Mesenchymal stem cell (in vitro differentiated cells and primary cell): ENCODE data around the gene CUX1.

ENCODE experiments used
- DNase-seq: peaks from one replicate; pipeline ENCODE4 v3.0.0-alpha.2; 2013
- H2AFZ ChIP-seq: one replicate; pipeline ENCODE4 v1.6.1; 2013; ENCODE audit warnings: low read depth, mild to moderate bottlenecking, control low read depth, inconsistent platforms, low read length, moderate library complexity
- H2AK5ac ChIP-seq: 2 replicates; pipeline ENCODE4 v1.6.1; 2013; ENCODE audit warnings: low read length, moderate library complexity, mild to moderate bottlenecking, inconsistent platforms; ENCODE audit not compliant: severe bottlenecking
- H2BK120ac ChIP-seq: one replicate; pipeline ENCODE4 v1.6.1; 2013; ENCODE audit warnings: low read depth, mild to moderate bottlenecking, inconsistent platforms, low read length, moderate library complexity
- H2BK12ac ChIP-seq, 2 experiments: one replicate each; pipeline ENCODE4 v1.6.1; 2013; ENCODE audit warnings: inconsistent platforms in 2 of 2, low read length in 2 of 2, mild to moderate bottlenecking in 2 of 2, moderate library complexity in 2 of 2, control low read depth in 1 of 2
- H2BK15ac ChIP-seq: one replicate; pipeline ENCODE4 v1.6.1; 2013; ENCODE audit warnings: mild to moderate bottlenecking, low read depth, inconsistent platforms; ENCODE audit not compliant: poor library complexity, severe bottlenecking
- H2BK5ac ChIP-seq: 2 replicates; pipeline ENCODE4 v1.6.1; 2013; ENCODE audit warnings: low read depth, mild to moderate bottlenecking, low read length, control low read depth, inconsistent platforms; ENCODE audit not compliant: poor library complexity, severe bottlenecking
- H3K14ac ChIP-seq, 2 experiments: one replicate each; pipeline ENCODE4 v1.6.1; 2013; ENCODE audit warnings: inconsistent platforms in 2 of 2, low read length in 2 of 2, control low read depth in 1 of 2, mild to moderate bottlenecking in 1 of 2, moderate library complexity in 1 of 2
- H3K18ac ChIP-seq, 2 experiments: one replicate each; pipeline ENCODE4 v1.6.1; 2013; ENCODE audit warnings: inconsistent platforms in 2 of 2, low read length in 2 of 2, control low read depth in 1 of 2, low read depth in 1 of 2, mild to moderate bottlenecking in 1 of 2
- H3K23ac ChIP-seq, 2 experiments: one replicate each; pipeline ENCODE4 v1.6.1; 2013; ENCODE audit warnings: inconsistent platforms in 2 of 2, low read length in 2 of 2, mild to moderate bottlenecking in 2 of 2, moderate library complexity in 2 of 2, control low read depth in 1 of 2
- H3K27ac ChIP-seq: 2 replicates; pipeline ENCODE4 v1.5.1; 2013; ENCODE audit warnings: mild to moderate bottlenecking, moderate library complexity, low read length, control low read depth, inconsistent platforms; ENCODE audit not compliant: poor library complexity, severe bottlenecking
- H3K27me3 ChIP-seq, 2 experiments: 2 replicates each; pipeline versions ENCODE4 v1.6.1 to v1.7.0; 2013; ENCODE audit warnings: low read length in 2 of 2, mild to moderate bottlenecking in 2 of 2, moderate library complexity in 2 of 2, control low read depth in 1 of 2, inconsistent platforms in 1 of 2; ENCODE audit not compliant: control insufficient read depth in 1 of 2, insufficient read depth in 1 of 2
- H3K36me3 ChIP-seq, 2 experiments: 2 replicates each; pipeline versions ENCODE4 v1.6.1 to v1.7.0; 2013; ENCODE audit warnings: low read length in 2 of 2, control low read depth in 1 of 2, inconsistent platforms in 1 of 2, low read depth in 1 of 2, mild to moderate bottlenecking in 1 of 2; ENCODE audit not compliant: insufficient read depth in 2 of 2, control insufficient read depth in 1 of 2
- H3K4ac ChIP-seq, 2 experiments: one replicate each; pipeline ENCODE4 v1.6.1; 2013; ENCODE audit warnings: inconsistent platforms in 2 of 2, low read length in 2 of 2, mild to moderate bottlenecking in 2 of 2, moderate library complexity in 2 of 2, control low read depth in 1 of 2, low read depth in 1 of 2
- H3K4me1 ChIP-seq: 2 replicates; pipeline ENCODE4 v1.6.1; 2013; ENCODE audit warnings: low read depth, low read length, control low read depth; ENCODE audit not compliant: control insufficient read depth, insufficient read depth
- H3K4me2 ChIP-seq: 2 replicates; pipeline ENCODE4 v1.6.1; 2013; ENCODE audit warnings: low read length, mild to moderate bottlenecking, inconsistent platforms; ENCODE audit not compliant: poor library complexity, severe bottlenecking
- H3K4me3 ChIP-seq, 2 experiments: 2 replicates each; pipeline versions ENCODE4 v1.5.1 to v1.7.0; 2013; ENCODE audit warnings: low read length in 2 of 2, mild to moderate bottlenecking in 2 of 2, control low read depth in 1 of 2, low read depth in 1 of 2; ENCODE audit not compliant: insufficient read depth in 1 of 2
- H3K79me1 ChIP-seq: replicated peaks from 2 replicates; pipeline ENCODE4 v1.6.1; 2013; ENCODE audit warnings: mild to moderate bottlenecking, control low read depth, low read length, inconsistent platforms; ENCODE audit not compliant: poor library complexity, severe bottlenecking
- H3K9ac ChIP-seq: 2 replicates; pipeline ENCODE4 v1.7.0; 2013; ENCODE audit warnings: mild to moderate bottlenecking, low read length, moderate library complexity
- H3K9me3 ChIP-seq: 2 replicates; pipeline ENCODE4 v1.7.0; 2013; ENCODE audit warnings: mild to moderate bottlenecking, low read length; ENCODE audit not compliant: control insufficient read depth
- H4K8ac ChIP-seq: one replicate; pipeline ENCODE4 v1.6.1; 2013; ENCODE audit warnings: inconsistent platforms, mild to moderate bottlenecking, low read length, moderate library complexity
- H4K91ac ChIP-seq: one replicate; pipeline ENCODE4 v1.6.1; 2013; ENCODE audit warnings: mild to moderate bottlenecking, low read length, inconsistent platforms
- WGBS: methylation state at CpG from one replicate; pipeline ENCODE4 v1.1.7; 2013; ENCODE audit warnings: mixed read lengths; 5-methylcytosine and 5-hydroxymethylcytosine counted together

Gene CUX1

GRCh38 chr7:101939136-101939695, 121.8 kb downstream of the CUX1 start:
- Histone ChIP-seq H4K91ac (no peak overlapping the region), H3K27me3 (no peaks in the 10 kb centered on the region), H3K23ac (no peak overlapping the region), H3K79me1 (peaks cover 50% of the 10 kb centered on the region), H2BK15ac (no peak overlapping the region), H3K27ac (no peak overlapping the region), H4K8ac (no peak overlapping the region), H3K4me2 (no peak overlapping the region), H2BK5ac (no peak overlapping the region), H2AFZ (no peak overlapping the region), H3K4ac (no peak overlapping the region), H2AK5ac (no peak overlapping the region), H3K4me3 (no peak overlapping the region), H3K36me3 (peaks cover 0 to 10% of the 10 kb centered on the region in 2 experiments), H3K18ac (no peak overlapping the region), H2BK120ac (no peak overlapping the region), H3K14ac (no peak overlapping the region), H3K4me1 (peaks cover 40% of the 10 kb centered on the region), H3K9ac (no peak overlapping the region), H2BK12ac (no peak overlapping the region), H3K9me3 (peaks cover 2% of the 10 kb centered on the region)
- 97% methylated on average over 7 of the region's 8 CpGs for WGBS
- no peak for DNase-seq

DNA sequence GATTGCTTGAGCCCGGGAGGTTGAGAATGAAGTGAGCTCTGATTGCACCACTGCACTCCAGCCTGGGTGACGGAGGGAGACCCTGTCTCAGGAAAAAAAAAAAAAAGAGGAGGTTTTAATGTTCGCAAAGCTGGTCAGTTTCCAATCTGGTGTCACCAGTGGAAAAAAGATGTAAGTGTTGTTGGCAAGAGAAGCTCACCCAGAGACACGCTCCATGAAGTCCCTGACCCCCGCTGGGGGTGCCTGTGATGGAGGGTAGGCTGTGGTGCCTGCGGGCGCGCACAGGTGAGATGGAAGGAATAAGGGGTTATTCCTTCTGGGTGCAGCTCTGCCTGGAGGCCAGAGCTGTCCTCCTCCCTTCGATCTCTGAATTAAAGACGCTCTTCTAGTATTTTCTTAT, 122.7 kb downstream of the CUX1 start:
- Histone ChIP-seq H3K36me3 (peaks cover 0 to 10% of the 10 kb centered on the region in 2 experiments), H3K4me2 (no peak overlapping the region), H4K8ac (no peak overlapping the region), H3K4ac (no peak overlapping the region), H3K79me1 (peaks cover 53% of the 10 kb centered on the region), H3K9ac (no peak overlapping the region), H2BK15ac (no peak overlapping the region), H3K4me1 (peaks cover 44% of the 10 kb centered on the region), H2AFZ (no peak overlapping the region), H3K18ac (no peak overlapping the region), H3K27me3 (no peaks in the 10 kb centered on the region), H2BK120ac (no peak overlapping the region), H3K9me3 (peaks cover 2% of the 10 kb centered on the region), H3K14ac (no peak overlapping the region), H3K23ac (no peak overlapping the region), H2BK12ac (no peak overlapping the region), H2AK5ac (no peak overlapping the region), H2BK5ac (no peak overlapping the region), H4K91ac (no peak overlapping the region), H3K27ac (no peak overlapping the region), H3K4me3 (no peak overlapping the region)
- DNase-seq = no peak
- WGBS = 98% methylated on average over 8 of the region's 10 CpGs

DNA sequence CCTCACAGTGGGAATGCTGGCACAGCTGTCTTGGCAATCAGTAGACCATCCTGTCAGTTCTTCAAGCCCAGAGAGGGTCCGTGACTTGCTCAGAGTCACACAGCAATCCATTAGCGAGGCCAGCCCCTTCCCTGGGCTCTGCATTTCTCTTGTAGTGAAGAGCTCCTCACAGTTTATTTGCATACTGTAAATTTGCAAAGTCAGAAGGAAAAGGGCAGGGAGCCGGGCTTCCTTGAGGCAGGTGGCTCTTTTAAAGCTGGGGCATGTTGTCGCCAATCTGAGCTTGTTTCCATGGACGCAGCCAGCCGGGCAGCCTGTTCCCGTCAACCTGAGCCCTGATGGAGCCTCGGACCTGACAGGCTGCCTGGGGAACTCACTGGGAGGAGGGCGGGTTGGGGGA, 123.4 kb downstream of the CUX1 start:
- no peak overlapping the region for H2BK120ac ChIP-seq
- no peak overlapping the region for H4K8ac ChIP-seq
- H3K4ac ChIP-seq = peak overlapping the region in 1 of 2 experiments; percentile 27
- 60% methylated on average over 9 of the region's 9 CpGs for WGBS
- no peak overlapping the region for H2AK5ac ChIP-seq
- H3K23ac ChIP-seq = no peak overlapping the region
- H3K4me1 ChIP-seq = peaks cover 40% of the 10 kb centered on the region
- peak overlapping the region; percentile 31 to 53 for H3K18ac ChIP-seq
- H3K27ac ChIP-seq = no peak overlapping the region
- peaks cover 0 to 4% of the 10 kb centered on the region in 2 experiments for H3K36me3 ChIP-seq
- H4K91ac ChIP-seq = no peak overlapping the region
- no peak overlapping the region for H2BK5ac ChIP-seq
- no peak overlapping the region for H2AFZ ChIP-seq
- DNase-seq = peak; percentile 29
- H3K14ac ChIP-seq = no peak overlapping the region
- H2BK15ac ChIP-seq = no peak overlapping the region
- H2BK12ac ChIP-seq = no peak overlapping the region
- peaks cover 2% of the 10 kb centered on the region for H3K9me3 ChIP-seq
- H3K9ac ChIP-seq = no peak overlapping the region
- no peaks in the 10 kb centered on the region for H3K27me3 ChIP-seq
- H3K4me3 ChIP-seq = no peak overlapping the region
- no peak overlapping the region for H3K4me2 ChIP-seq
- H3K79me1 ChIP-seq = peaks cover 47% of the 10 kb centered on the region

DNA sequence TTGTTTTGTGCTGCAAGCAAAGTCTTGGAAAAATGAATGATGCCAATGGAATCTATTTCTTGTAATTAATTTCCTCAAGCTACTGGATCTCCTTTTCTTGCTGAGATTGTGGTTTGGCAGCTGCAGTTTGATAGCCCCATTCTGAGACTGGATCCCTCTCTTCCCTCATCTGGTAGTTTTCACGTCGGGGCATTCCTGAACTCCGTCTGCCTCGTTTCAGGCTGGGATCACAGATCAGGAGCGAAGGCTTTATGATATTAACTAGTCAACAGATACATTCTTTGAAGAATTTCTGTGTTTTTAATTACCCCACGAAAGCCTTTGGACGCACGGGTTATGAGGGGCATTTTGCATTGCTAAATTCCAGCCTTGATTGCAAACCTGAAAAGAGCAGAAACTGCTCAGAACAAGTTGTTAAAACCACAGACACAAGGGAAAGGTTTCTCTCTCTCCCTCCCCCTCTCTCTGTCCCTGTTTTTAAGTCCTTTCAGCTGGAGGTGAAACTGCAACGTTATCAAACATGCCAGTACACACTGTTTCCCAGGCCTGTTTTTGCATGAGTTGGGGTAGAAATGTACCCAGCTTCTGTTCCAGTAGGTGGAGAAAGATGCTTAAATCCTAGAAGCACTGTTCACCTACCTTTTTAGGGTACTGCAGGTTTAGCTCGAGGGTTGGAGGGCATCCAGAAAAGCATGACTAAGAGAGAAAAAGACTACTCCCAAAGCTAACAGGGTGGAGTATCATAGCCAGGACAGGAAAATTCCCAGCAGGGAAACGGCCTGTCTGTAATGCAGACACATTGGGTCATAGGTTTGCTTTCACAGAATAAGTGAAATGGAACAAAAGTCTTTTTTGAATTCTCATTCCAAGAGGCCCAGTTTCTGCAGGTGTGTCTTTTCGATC, 124.3 kb downstream of the CUX1 start:
- no peak overlapping the region for H2AK5ac ChIP-seq
- peak overlapping the region; percentile 48 for H3K27ac ChIP-seq
- WGBS = 28% methylated on average over 5 of the region's 12 CpGs
- no peak overlapping the region for H3K4me3 ChIP-seq
- H3K18ac ChIP-seq = no peak overlapping the region
- H2BK120ac ChIP-seq = no peak overlapping the region
- H3K4me1 ChIP-seq = peaks cover 31% of the 10 kb centered on the region
- H3K36me3 ChIP-seq = peaks cover 0 to 4% of the 10 kb centered on the region in 2 experiments
- DNase-seq = peak; percentile 82
- H2AFZ ChIP-seq = no peak overlapping the region
- no peak overlapping the region for H3K14ac ChIP-seq
- no peak overlapping the region for H3K4ac ChIP-seq
- no peaks in the 10 kb centered on the region for H3K27me3 ChIP-seq
- no peak overlapping the region for H3K9ac ChIP-seq
- peaks cover 2% of the 10 kb centered on the region for H3K9me3 ChIP-seq
- no peak overlapping the region for H2BK12ac ChIP-seq
- H2BK15ac ChIP-seq = no peak overlapping the region
- H3K79me1 ChIP-seq = peaks cover 45% of the 10 kb centered on the region
- H4K8ac ChIP-seq = no peak overlapping the region
- H3K23ac ChIP-seq = no peak overlapping the region
- no peak overlapping the region for H3K4me2 ChIP-seq
- H4K91ac ChIP-seq = no peak overlapping the region
- no peak overlapping the region for H2BK5ac ChIP-seq
